Heart left ventricle (tissue), 13 donors: ENCODE data around the gene ZNF787.

Experiments used
- POLR2A ChIP-seq, 2 donors: fragments of 450-650 bp; IDR thresholded peaks; one replicate each; pipeline ENCODE4 v1.6.1; 2017; ENCODE audit warnings: antibody characterized with exemption in 2 of 2, mild to moderate bottlenecking in 2 of 2, moderate library complexity in 2 of 2
- TF ChIP-seq, protein P1 (sequence below), 12 donors: fragments of 200-600 bp; sonication (generic) in 4 of 12; IDR thresholded peaks; one replicate each; pipeline versions ENCODE4 v1.5.0 to v1.8.0; 2018 to 2022; ENCODE audit warnings: antibody characterized with exemption in 12 of 12, mild to moderate bottlenecking in 5 of 12
- donor health status: ischemic (EF 13 %, LVEDD 7.1; RV severe dilation, severe dysfunction).
- donor health status: DM: no; HTN: yes; CAD: no.
- donor health status: DM: no; HTN: no; CAD: no.
- donor health status: ischemic (EF 25% LVEDD 6.9; RV normal size, moderate dysfunction).
- donor health status: ischemic (EF 25% LVEDD 5.7; RV mildly dilated, moderate dysfunction).
- donor health status: ischemic (EF 35%, LVEDD 5.7; RV mildly dilated, moderate dysfunction).
- donor health status: nonischemic (EF 11% LVEDD 7.7; RV severe dilation, severe dysfunction).
- donor health status: DM: yes; HTN: yes; CAD: no.
- donor health status: PGD.
- donor health status: ischemic (EF 29% LVEDD 5.4; RV normal size, mild dysfunction).
- donor health status: nonischemic (EF 23%, LVEDD 6.1; RV moderate dilation, normal function).

DNA sequence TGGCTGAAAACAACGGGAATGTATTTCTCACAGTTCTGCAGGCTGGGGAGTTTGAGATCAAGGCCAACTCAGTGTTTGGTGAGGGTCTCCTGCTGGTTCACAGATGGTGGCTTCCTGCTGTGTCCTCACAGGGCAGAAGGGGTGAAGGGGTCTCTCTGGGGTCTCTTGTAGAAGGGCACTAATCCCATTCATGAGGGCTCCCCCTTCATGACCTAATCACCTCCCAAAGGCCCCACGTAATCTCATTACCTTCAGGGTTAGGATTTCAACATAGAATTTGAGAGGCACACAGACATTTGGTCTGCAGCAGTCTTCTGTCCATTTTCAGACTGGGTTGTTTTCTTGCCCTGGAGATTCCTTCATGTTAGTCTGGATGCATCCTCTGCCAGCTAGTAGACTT, 31.5 kb upstream of the ZNF787 start:
- TF ChIP-seq, protein P1, sequence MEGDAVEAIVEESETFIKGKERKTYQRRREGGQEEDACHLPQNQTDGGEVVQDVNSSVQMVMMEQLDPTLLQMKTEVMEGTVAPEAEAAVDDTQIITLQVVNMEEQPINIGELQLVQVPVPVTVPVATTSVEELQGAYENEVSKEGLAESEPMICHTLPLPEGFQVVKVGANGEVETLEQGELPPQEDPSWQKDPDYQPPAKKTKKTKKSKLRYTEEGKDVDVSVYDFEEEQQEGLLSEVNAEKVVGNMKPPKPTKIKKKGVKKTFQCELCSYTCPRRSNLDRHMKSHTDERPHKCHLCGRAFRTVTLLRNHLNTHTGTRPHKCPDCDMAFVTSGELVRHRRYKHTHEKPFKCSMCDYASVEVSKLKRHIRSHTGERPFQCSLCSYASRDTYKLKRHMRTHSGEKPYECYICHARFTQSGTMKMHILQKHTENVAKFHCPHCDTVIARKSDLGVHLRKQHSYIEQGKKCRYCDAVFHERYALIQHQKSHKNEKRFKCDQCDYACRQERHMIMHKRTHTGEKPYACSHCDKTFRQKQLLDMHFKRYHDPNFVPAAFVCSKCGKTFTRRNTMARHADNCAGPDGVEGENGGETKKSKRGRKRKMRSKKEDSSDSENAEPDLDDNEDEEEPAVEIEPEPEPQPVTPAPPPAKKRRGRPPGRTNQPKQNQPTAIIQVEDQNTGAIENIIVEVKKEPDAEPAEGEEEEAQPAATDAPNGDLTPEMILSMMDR (IDR thresholded peaks at IDR 0.05): no peak
- no peak for TF ChIP-seq POLR2A (IDR thresholded peaks at IDR 0.05)
